Lower leg skin (tissue), 4 donors: ENCODE data around the gene NCOA5. TPM values are rescaled to one million over a fixed set of nuclear protein-coding genes. Genes with fewer than 3 reads are reported as not detected.

Experiments
- DNase-seq, 2 donors: peaks; one replicate each; pipeline ENCODE4 v3.0.0-alpha.2; 2019; ENCODE audit warnings: low spot score in 2 of 2
- H3K4me3 ChIP-seq: fragments of 200-600 bp; sonication (generic); 2 replicates; pipeline ENCODE4 v1.5.1; 2017; ENCODE audit warnings: mild to moderate bottlenecking, low read depth; ENCODE audit not compliant: poor library complexity, severe bottlenecking
- CTCF ChIP-seq, 3 donors: fragments of 450-650 bp; IDR thresholded peaks; one replicate each; pipeline ENCODE4 v1.5.1; 2016; ENCODE audit warnings: antibody characterized with exemption in 3 of 3, mild to moderate bottlenecking in 3 of 3, moderate library complexity in 2 of 3
- POLR2A ChIP-seq, 2 donors: fragments of 450-650 bp; IDR thresholded peaks; one replicate each; pipeline ENCODE4 v1.6.1; 2016 to 2017; ENCODE audit warnings: antibody characterized with exemption in 2 of 2, mild to moderate bottlenecking in 1 of 2, moderate library complexity in 1 of 2
- WGBS, 2 donors: methylation state at CpG; one replicate each; pipeline ENCODE4 v1.1.5; 2018; 5-methylcytosine and 5-hydroxymethylcytosine counted together
- intact Hi-C: fragments of 100-400 bp; cut with DNase I; formaldehyde crosslinking; loops from one replicate; pipeline ENCODE4 v1.15.0; 2023; ENCODE audit warnings: low total_unique reads
- total RNA-seq, 4 donors: library from RNA; depleted of rRNA; stranded (reverse); fragments of >200 nt; gene quantifications; one replicate each; pipeline ENCODE4 v1.1.0, GENCODE V29; 2016

NCOA5 gene
- total RNA-seq, 4 donors from 2014 or later = 27.7 to 51.5 (median 41.2) TPM

GRCh38 chr20:46112430-46113112 is 22.8 kb upstream of the NCOA5 start:
- WGBS, 2 donors = 72 to 77% methylated on average over 10 of the region's 10 CpGs
- TF ChIP-seq POLR2A (IDR thresholded peaks at IDR 0.05) = no peak
- no peak for TF ChIP-seq CTCF (IDR thresholded peaks at IDR 0.05)
- no peak overlapping the region for H3K4me3 ChIP-seq
- intact Hi-C loops = no loop called here
- DNase-seq = no peak

GRCh38 chr20:46111836-46112212 is 22.1 kb upstream of the NCOA5 start:
- intact Hi-C loops = no loop called here
- H3K4me3 ChIP-seq = no peak overlapping the region
- DNase-seq = no peak
- TF ChIP-seq POLR2A (IDR thresholded peaks at IDR 0.05) (no peak), CTCF (IDR thresholded peaks at IDR 0.05) (no peak)

GRCh38 chr20:46111028-46111835 is 21.5 kb upstream of the NCOA5 start:
- 50 to 51% methylated on average over 5 of the region's 5 CpGs for WGBS, 2 donors
- intact Hi-C loops = no loop called here
- DNase-seq = no peak
- TF ChIP-seq CTCF (IDR thresholded peaks at IDR 0.05) = no peak
- no peak for TF ChIP-seq POLR2A (IDR thresholded peaks at IDR 0.05)
- no peak overlapping the region for H3K4me3 ChIP-seq

GRCh38 chr20:46108976-46109375 is 19.2 kb upstream of the NCOA5 start:
- intact Hi-C loops = no loop called here
- DNase-seq = no peak
- WGBS, 2 donors = 86 to 90% methylated on average over 14 of the region's 14 CpGs
- H3K4me3 ChIP-seq = no peak overlapping the region
- no peak for TF ChIP-seq POLR2A (IDR thresholded peaks at IDR 0.05)
- TF ChIP-seq CTCF (IDR thresholded peaks at IDR 0.05) = no peak

- TF ChIP-seq POLR2A (IDR thresholded peaks at IDR 0.05) (no peak), CTCF (IDR thresholded peaks at IDR 0.05) (no peak)
- WGBS, 2 donors = 80 to 84% methylated on average over 5 of the region's 5 CpGs
Measured at GRCh38 chr20:46108435-46108841, 18.7 kb upstream of the NCOA5 start.

More at GRCh38 chr20:46108435-46108841, 18.7 kb upstream of the NCOA5 start:
- intact Hi-C loops = no loop called here
- no peak for DNase-seq
- no peak overlapping the region for H3K4me3 ChIP-seq
